Left hindlimb (tissue), 1 donor: ENCODE results near the gene ZFAND3.
"Not testable (repeated sequence)": the region's sequence is repeated elsewhere in the genome, so short reads cannot be mapped to it uniquely, and the experiment has no call there.

ENCODE experiments used
- DNase-seq: peaks from one replicate; pipeline ENCODE4 v3.0.0-alpha.2; 2018

ZFAND3 gene

DNA sequence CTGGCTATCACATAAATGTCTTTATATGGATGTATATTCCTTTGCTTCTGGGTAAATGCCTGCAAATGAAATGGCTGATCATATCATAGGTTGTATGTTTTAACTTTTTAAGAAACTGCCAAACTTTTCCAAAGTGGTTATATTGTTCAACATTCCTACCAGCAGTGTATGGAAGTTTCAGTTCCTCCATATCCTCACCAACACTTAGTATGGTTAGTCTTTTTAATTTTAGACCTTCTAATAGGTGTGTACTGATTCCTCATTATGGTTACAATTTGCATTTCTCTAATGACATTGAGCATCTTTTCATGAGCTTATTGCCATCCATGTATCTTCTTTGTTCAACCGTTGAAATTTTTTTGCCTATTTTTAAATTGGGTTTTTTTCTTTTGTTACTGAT lies 155.4 kb downstream of the ZFAND3 start:
- no peak for DNase-seq

DNA sequence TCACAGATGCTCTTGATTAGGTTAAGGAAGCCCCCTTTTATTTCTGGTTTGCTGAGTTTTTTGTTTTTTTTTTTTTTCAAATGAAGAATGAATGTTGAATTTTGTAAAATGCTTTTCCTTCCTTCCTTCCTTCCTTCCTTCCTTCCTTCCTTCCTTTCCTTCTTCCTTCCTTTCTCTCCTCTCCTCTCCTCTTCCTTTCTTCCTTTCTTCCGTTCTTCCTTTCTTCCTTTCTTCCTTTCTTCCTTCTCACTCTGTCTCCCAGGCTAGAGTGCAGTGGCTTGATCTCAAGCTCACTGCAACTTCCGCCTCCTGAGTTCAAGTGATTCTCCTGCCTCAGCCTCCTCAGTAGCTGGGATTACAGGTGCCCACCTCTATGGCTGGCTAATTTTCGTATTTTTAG lies 158.2 kb downstream of the ZFAND3 start:
- DNase-seq = no peak

DNA sequence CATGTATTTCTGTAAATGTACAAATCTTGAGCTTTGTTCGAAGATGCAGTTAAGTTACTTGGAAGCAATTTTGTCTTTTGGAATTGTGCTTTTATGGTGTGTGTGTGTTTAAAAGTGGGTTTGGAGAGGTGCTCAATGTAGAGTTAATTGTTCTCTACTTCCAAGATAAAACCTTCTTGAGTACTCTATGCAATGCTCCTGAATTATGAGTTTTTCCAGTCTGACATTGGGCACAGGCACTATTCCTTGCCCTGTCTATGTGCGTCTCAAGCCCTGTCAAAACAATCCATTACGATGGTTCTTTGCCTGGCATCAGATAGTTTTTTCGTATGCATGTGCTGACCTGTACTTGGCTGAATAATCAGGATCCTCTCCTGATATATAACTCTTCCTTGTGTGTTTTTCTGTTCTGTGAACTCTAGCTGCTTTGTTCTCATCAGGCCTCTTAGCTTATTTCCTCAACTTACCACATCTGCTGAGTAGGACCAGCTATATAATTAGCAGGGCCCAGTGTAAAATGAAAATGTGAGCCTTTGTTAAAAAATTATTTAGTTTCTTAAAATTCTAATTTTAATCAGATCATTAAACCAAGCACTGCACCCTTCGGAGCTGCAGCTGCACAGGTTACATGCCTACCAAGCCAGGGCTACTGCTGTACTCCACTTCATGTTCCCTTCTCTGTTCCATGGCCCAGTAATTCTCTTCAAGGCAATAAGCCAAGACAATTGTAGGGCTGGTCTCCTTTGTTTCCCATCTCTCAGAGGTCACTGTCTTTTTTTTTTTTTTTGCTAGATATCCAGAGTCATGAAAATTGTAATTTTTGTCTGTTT lies 160.1 kb downstream of the ZFAND3 start:
- DNase-seq = no peak

DNA sequence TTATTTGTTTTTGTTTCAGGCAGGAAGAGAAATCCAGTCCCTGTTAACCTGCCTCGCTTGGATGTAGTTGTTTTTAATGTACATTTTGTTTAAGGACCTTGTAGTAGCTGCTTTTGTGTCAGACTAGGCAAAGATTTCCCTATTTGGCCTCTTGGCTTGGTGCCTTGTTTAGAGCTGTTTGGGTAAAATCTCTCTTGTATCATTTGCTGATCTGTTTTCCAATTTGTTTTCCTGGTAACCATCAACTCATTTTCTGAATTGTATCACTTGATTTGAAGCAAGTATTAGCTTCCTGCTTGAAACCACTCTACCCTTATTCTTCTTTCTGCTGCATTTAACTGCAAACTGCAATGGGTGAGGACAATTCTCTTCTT lies 160.7 kb downstream of the ZFAND3 start:
- no peak for DNase-seq

DNA sequence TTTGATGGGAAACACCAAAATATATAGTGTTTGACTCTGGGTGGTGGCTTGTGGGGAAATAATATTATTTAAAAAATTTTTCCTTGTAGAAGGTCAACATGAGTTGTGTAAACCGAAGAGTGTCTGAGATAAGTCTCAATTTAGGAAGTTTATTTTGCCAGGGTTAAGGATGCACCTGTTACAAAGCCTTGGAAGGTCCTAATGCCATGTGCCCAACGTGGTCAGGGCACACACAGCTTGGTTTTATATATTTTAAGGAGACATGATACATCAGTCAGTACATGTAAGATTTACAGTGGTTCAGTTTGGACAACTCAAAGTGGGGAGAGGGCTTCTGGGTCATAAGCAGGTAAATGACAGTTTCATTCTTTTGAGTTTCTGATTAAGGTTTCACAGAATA lies 162.1 kb downstream of the ZFAND3 start:
- no peak for DNase-seq

DNA sequence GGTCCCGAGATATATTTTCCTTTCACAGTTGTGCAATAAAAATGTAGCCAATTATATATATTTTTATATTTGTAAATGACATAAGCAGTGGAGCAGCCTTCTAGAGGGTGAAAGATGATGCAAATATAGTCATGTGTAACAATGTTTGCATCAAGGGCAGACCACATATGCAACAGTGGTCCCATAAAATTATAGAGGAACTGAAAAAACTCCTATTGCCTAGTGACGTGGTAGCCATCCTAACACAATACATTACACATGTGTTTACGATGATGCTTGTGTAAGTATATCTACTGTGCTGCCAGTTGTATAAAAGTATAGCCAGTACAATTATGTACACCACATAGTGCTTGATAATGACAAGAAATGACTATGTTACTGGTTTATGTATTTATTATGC lies 162.8 kb downstream of the ZFAND3 start:
- DNase-seq = no peak

DNA sequence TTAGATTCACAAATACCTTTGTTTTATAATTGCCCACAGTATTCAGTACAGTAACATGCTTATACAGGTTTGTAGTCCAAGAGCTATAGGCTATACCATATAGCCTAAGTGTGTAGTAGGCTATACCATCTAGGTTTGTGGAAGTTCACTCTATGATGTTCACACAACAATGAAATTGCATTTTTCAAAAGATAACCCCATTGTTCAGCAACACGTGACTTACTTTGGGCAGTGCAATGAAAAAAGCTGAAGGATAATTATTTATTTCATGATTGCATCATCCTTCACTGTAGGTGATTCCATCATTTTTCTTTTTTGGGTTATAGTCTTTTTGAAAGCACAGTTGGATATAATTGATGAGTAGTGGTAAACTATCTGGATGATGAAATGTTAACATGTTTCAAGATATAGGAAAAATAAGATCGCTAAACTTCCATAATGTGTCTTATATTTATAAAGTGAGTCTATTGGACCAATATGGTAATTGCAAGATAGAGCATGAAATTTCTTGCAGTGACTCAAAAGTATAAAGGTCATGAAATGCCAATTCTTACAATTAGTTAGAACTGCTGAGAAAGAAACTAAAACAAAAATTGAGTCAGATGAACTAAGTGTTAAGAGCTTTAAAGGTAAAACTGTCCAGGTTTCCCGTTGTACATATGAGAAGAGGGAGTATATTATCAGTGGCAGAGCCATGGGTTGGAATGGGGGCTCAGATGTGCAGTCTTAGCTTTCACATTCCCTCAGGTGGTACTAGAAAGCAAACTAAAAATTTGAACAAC lies 164.4 kb downstream of the ZFAND3 start:
- DNase-seq = no peak

DNA sequence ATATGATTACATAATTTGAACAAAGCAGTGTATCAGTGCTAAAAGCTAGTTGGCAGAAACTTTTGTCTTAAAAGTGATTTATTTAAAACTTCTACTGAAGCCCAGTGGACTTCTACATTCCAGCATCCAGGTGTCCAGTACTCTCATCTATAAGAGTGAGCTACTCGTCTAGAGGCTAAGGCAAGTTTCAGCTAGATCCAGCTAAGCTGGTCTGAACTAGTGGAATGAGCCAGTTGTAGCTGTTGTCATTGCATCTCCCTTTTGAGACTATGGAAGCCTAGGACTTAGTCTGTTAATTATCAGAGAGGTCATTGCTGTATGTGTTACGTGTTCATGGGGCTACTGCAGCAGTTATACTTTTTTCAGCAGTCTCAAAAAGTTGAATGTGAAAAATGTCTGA lies 165.1 kb downstream of the ZFAND3 start:
- DNase-seq = no peak

DNA sequence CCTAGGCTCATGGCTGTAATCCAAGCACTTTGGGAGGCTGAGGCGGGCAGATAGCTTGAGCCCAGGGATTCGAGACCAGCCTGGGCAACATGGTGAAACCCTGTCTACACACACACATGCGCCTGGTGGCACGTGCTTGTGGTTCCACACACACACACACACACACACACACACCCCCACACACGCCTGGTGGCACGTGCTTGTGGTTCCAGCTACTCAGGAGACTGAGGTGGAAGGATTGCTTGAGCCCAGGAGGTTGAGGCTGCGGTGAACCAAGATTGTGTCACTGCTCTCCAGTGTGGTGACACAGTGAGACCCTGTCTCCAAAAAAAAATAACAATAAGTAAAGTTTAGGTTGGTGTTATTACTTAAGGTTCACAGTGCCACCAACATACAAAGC lies 165.8 kb downstream of the ZFAND3 start:
- DNase-seq = no peak

DNA sequence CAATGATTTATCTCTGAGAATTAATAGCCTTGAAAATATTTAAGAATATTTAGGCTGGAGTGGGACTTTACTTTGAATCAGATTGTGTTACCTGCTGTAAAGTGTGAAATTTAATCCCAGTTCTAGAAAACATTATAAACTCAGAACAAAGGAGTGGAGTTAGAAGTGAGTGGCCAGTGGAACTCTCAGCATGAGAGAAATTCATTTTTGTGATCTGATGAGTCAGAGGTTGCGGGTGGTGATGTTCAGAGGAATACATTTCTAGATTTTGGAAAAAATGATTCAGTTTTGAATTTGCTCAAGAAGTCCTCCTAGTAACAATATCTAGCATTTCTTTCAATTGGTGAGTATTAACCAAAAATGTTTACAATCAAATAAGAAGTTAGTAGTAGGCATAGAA lies 167.5 kb downstream of the ZFAND3 start:
- no peak for DNase-seq

DNA sequence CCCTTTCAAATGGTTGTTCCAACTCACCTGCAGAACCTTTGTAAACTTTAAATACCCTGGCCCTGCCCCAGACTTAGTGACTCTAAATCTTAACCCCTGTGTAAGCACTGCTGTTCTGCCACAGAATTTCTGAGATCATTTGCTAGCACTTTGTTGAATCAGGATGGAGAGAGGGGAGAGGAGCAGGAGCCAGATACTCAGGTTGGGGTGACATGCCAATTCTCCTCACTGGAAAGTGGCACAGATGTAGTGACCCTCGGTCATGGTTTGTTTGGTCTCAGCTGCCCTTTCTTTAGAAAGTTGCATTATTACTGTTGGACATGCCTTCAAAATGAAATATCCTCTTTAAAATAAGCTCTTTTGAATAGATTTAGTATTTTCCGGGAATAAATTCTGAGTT lies 168.0 kb downstream of the ZFAND3 start:
- no peak for DNase-seq

DNA sequence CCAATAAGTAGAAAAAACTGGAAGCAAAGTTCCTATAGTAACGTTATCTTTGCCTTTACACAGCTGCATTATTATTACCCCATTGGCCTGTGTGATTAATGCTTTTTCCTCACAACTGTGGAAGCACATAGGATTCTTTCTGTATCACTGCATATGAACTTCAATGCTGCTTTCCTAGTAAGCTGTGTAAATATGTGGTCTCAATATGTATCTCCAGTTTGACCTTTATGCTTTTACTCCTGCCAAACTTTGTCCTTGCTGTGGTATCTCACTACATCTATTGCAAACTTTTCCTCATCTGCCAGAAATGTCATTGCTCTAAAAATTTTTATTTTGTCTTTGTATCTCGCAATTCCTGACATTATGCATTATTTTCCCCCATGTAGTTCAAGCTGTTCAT lies 168.6 kb downstream of the ZFAND3 start:
- DNase-seq = no peak

DNA sequence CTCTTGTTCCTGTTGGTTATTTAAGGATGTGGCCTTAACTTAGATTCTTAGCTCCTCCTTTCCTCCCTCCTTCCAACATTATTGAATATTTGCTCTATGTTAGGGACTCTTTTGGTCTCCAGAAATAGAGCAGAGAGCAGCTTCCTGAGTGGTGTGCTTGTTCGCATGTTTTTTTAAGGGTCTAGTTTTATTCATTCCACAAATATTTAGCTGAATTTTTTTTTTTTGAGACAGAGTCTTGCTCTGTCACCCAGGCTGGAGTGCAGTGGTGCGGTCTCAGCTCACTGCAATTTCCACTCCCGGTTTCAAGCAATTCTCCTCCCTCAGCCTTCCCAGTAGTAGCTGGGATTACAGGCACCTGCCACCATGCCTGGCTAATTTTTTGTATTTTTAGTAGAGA lies 169.2 kb downstream of the ZFAND3 start:
- no peak for DNase-seq

DNA sequence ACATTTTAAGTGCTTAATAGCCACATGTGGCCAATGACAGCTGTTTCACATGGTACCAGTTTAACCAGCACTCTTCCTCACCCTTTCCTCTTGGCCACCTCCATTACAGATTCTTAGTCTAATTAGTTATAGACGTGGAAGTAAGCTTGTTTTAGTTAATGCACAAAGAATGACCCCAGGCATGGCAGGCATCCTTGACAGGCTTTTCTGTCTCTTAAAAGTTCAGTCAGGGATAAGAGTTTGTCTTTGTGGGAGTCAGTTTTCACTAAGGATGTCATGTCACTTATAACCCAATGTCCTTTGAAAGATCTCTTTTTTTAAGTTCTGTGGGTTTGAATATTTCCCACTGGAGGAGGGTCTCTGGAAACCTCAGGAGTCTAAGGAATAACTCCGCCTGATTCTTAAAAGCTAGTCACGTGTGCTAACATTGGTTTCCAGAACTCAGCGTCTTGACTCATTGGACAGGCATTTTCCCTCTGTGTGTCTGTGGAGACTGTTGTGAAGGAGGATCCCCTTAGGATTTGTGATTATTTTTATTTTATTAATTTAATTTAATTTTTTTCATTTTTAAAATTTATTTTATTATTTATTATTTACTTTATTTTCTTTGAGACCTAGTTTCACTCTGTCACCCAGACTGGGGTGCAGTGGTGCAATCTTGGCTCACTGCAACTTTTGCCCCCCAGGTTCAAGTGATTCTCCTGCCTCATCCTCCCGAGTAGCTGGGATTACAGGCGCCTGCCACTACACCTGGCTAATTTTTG lies 171.4 kb downstream of the ZFAND3 start:
- DNase-seq = no peak

DNA sequence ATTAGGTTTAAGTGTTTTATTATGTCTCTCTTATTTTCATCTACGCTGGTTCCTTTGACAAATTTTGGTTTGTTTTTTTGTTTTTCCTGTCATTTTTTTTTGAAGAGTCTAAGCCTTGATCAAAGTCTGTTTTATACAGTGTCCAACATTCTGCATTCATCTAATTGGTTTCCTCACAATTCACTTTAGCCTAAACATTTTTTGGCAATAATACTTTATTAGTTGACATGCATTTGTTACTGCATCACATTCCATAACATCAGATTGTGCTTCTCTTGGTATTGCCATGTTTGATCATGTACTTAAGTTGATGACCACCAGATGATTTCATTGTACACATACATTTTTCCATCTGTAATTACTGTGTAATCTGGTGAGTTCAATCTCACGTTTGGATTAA lies 173.2 kb downstream of the ZFAND3 start:
- DNase-seq = no peak

DNA sequence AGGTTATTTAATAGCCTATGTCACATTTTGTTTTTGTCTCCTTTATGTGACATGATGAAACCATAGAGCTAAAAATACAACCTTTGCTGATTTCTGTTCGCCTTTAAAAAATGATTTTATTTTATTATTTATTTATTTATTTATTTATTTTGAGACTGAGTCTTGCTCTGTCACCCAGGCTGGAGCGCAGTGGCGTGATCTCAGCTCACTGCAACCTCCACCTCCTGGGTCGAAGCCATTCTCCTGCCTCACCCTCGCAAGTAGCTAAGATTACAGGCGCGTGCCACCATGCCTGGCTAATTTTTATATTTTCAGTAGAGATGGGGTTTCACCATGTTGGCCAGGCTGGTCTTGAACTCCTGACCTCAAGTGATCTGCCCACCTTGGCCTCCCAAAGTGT lies 173.7 kb downstream of the ZFAND3 start:
- not testable (repeated sequence) for DNase-seq

DNA sequence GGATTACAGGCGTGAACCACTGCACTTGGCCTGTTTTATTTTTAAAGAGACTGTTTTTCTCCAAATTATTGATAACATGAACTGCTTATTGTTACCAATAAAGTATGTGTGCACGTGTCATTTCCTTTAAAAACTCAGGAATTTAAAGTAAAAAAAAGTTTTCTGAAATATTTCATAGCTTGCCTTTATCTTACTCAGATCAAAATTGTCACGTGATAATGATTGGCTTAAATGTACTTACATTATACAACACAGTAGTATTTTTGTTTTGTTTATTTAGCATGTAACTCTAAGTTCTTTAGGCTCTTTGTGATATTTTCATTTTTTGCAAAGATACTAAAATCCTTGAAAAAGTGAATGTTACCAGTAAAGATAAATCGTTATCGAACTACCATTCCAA lies 174.1 kb downstream of the ZFAND3 start:
- no peak for DNase-seq

DNA sequence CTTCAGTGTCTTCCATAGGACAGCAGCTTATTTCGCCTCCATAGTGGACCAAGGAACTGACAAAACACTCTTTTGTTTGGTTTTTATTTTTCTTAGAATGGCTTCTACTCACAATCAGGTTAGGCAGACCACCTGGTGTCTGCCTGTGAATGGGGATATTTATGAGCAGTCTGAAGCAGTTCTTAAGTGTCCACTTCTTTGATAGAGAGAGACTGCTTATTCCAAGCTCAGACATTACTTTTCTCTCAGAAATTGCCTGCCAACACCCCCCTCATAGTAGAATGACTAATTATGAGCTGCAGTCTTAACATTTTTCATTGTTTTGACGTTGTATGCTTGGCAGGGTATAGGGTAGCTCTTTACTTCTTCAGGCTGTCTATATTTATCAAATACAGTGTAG lies 174.7 kb downstream of the ZFAND3 start:
- no peak for DNase-seq

DNA sequence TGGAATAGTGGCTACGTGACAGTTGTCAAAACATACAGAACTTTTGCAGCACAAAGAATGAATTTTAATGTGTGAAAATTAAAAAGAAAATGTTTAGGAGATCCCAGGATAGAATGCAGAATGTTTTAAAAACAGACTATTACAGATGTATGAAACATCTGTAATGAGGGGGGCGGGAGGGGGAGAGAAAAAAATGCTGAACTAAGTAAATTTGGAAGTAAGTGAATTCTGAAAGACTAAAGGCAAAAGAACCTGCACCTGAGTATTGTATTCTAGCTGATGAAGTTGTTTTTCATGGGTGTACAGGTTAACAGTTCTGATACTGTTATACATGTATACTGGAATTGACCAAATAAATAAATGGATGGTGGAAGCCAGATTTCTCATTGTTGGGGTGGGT lies 178.8 kb downstream of the ZFAND3 start:
- DNase-seq = no peak

DNA sequence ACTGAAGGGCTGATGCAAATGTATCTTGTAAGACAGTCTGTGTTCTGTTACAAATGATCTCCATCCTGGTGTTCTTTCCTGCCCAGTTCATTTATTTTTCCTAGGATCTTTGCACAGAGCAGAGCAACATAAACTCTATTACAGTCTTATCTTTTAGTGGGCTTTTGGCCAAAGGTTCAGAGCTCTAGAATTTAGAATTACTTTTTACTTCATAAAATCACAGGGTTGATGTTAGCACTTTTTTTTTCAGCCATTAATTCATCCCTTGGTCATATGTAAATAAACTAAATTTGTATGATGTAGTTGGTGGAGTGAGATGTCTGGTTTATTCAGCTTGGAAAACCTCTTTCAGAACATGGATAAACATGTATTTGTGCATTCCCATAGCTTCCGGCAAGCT lies 181.9 kb downstream of the ZFAND3 start:
- no peak for DNase-seq

DNA sequence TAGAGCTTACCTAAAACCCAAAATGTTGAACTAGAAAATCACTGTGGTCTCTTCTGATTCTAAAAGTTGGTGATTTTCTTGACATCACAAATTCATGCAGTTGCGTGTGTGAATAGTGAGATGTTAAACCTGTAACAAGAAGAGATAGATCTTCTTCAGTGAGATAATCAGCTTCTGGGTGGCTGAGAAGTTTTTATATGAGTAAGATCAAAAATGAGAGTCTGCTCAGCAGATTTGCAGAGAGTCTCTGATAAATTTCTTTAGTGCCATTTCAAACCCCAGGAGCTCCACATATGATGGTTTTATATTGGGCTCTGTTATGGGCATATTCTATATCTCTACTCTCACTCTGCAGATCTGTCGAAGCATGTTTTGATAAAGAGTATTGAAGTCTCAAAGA lies 185.4 kb downstream of the ZFAND3 start:
- no peak for DNase-seq

DNA sequence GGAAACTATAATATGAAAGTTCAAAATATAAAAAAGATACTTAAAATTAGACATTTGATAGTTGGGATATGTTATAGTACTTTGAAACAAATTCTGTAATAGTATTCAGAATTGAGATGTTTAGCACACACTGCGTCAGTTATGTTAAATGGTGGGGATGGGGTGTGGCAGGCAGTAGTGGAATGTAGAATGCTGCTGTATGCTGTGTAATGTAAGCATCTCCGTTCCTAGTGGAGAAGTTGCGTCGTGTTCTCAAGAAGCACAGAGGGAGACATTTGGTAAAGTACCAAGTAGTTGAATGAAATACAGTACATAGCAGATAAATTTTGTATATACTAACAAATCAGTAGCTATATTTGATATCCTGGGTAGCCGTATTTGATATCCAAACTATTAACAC lies 192.4 kb downstream of the ZFAND3 start:
- no peak for DNase-seq

DNA sequence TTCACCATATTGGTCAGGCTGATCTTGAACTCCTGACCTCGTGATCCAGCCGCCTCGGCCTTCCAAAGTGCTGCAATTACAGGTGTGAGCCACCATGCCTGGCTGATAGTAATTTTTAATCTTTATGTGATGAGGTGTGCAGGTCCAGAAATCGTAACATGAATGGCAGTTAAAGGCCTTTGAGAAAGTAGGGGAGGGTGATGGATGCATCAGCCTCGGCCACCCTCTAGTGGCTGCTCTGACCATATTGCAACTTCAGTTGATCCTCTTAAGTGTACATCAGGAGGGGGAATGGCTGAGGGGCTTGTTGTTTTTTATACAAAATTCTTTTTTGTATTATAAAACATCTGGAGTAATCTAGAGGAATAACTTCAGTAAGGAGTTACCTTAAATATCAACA lies 193.0 kb downstream of the ZFAND3 start:
- DNase-seq = no peak

DNA sequence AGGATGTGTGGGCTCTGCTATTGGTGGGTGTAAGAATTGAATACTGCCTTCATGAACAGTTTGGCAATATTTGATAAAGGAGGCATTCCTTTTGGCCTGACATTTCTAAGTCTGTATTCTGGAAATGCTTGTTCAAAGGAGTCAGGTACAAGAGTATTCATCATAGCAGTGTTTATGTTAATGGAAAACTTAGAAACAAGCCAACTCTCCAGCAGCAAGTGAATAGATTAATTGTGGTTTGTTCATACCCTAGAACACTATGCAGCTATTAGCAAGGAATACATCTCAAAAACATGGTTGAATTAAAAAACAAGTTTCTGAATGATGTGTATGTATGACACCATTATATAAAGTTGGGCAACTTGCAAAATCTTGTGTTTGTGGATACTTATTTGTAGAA lies 195.8 kb downstream of the ZFAND3 start:
- no peak for DNase-seq
